CD14-positive monocyte (primary cell): ENCODE data around the gene TMEM212. TPM values are rescaled to one million over a fixed set of nuclear protein-coding genes. Genes with fewer than 3 reads are reported as not detected.

ENCODE experiments used
- DNase-seq, 3 donors: peaks; one replicate each; pipeline ENCODE4 v3.0.0-alpha.2; 2011 to 2022
- H2AFZ ChIP-seq: 2 replicates; pipeline ENCODE4 v1.6.0; 2012; ENCODE audit warnings: mild to moderate bottlenecking, low read depth, low read length, inconsistent platforms; ENCODE audit not compliant: insufficient read depth, poor library complexity, severe bottlenecking
- H3K27ac ChIP-seq, 2 donors: 1 replicate in 1 of 2; 2 replicates in 1 of 2; pipeline ENCODE4 v1.5.1; 2012 to 2013; ENCODE audit warnings: low read length in 2 of 2, control low read depth in 1 of 2, inconsistent platforms in 1 of 2, low read depth in 1 of 2, mild to moderate bottlenecking in 1 of 2
- H3K27me3 ChIP-seq, 2 donors: one replicate each; pipeline versions ENCODE4 v1.6.0 to v1.6.1; 2011 to 2013; ENCODE audit warnings: low read length in 2 of 2; ENCODE audit not compliant: control insufficient read depth in 2 of 2, insufficient read depth in 2 of 2
- H3K36me3 ChIP-seq, 2 donors: replicated peaks in 1 of 2; 1 replicate in 1 of 2; 2 replicates in 1 of 2; pipeline versions ENCODE4 v1.5.1 to v1.6.1; 2012 to 2013; ENCODE audit warnings: low read length in 2 of 2, control low read depth in 1 of 2, inconsistent platforms in 1 of 2, mild to moderate bottlenecking in 1 of 2; ENCODE audit not compliant: insufficient read depth in 2 of 2, control insufficient read depth in 1 of 2
- H3K4me1 ChIP-seq, 2 donors: 1 replicate in 1 of 2; 2 replicates in 1 of 2; pipeline versions ENCODE4 v1.5.1 to v1.6.1; 2012 to 2013; ENCODE audit warnings: low read length in 2 of 2, control low read depth in 1 of 2, inconsistent platforms in 1 of 2, mild to moderate bottlenecking in 1 of 2, moderate library complexity in 1 of 2; ENCODE audit not compliant: insufficient read depth in 2 of 2, control insufficient read depth in 1 of 2
- H3K4me2 ChIP-seq: replicated peaks from 2 replicates; pipeline ENCODE3; 2012; ENCODE audit warnings: low read length, moderate library complexity, mild to moderate bottlenecking; ENCODE audit not compliant: poor library complexity, severe bottlenecking; ENCODE audit errors: extremely low read depth
- H3K4me3 ChIP-seq, 3 experiments: fragments of 200-600 bp in 1 of 3; sonication (generic) in 1 of 3; replicated peaks in 1 of 3; 1 replicate in 2 of 3; 2 replicates in 1 of 3; pipeline ENCODE4 v1.5.1; 2011 to 2013; ENCODE audit warnings: low read length in 3 of 3, mild to moderate bottlenecking in 3 of 3, control low read depth in 2 of 3, low read depth in 2 of 3, inconsistent platforms in 1 of 3, moderate library complexity in 1 of 3
- H3K79me2 ChIP-seq: 2 replicates; pipeline ENCODE4 v1.6.0; 2012; ENCODE audit warnings: mild to moderate bottlenecking, control low read depth, inconsistent platforms, low read length, moderate library complexity; ENCODE audit not compliant: insufficient read depth
- H3K9ac ChIP-seq: 2 replicates; pipeline ENCODE4 v1.6.0; 2017; ENCODE audit warnings: low read length, mild to moderate bottlenecking; ENCODE audit not compliant: insufficient read depth, poor library complexity, severe bottlenecking
- H3K9me3 ChIP-seq, 2 donors: replicated peaks in 1 of 2; 1 replicate in 1 of 2; 2 replicates in 1 of 2; pipeline versions ENCODE4 v1.5.1 to v1.6.1; 2012 to 2013; ENCODE audit warnings: low read length in 2 of 2, control low read depth in 1 of 2; ENCODE audit not compliant: control insufficient read depth in 1 of 2, insufficient read depth in 1 of 2
- H4K20me1 ChIP-seq: 2 replicates; pipeline ENCODE4 v1.6.0; 2012; ENCODE audit warnings: mild to moderate bottlenecking, low read length, control low read depth, moderate library complexity; ENCODE audit not compliant: insufficient read depth
- H3K27ac Mint-ChIP-seq, 7 donors: one replicate each; pipeline ENCODE4 v1.8.0; 2020; ENCODE audit warnings: mild to moderate bottlenecking in 7 of 7, mixed read lengths in 7 of 7, moderate library complexity in 6 of 7, inconsistent platforms in 2 of 7
- H3K27me3 Mint-ChIP-seq, 3 donors: one replicate each; pipeline ENCODE4 v1.8.0; 2021 to 2022; ENCODE audit warnings: low read depth in 3 of 3, mild to moderate bottlenecking in 3 of 3, mixed read lengths in 3 of 3, moderate library complexity in 3 of 3, inconsistent platforms in 1 of 3
- H3K36me3 Mint-ChIP-seq, 2 donors: one replicate each; pipeline ENCODE4 v1.8.0; 2020; ENCODE audit warnings: mixed read lengths in 2 of 2, inconsistent platforms in 1 of 2, mild to moderate bottlenecking in 1 of 2
- H3K4me1 Mint-ChIP-seq: one replicate; pipeline ENCODE4 v1.8.0; 2020; ENCODE audit warnings: mild to moderate bottlenecking, mixed read lengths
- H3K4me3 Mint-ChIP-seq, 2 donors: one replicate each; pipeline ENCODE4 v1.8.0; 2020; ENCODE audit warnings: mild to moderate bottlenecking in 2 of 2, mixed read lengths in 2 of 2, moderate library complexity in 1 of 2
- H3K9me3 Mint-ChIP-seq, 7 donors: one replicate each; pipeline ENCODE4 v1.8.0; 2020 to 2022; ENCODE audit warnings: mixed read lengths in 7 of 7, mild to moderate bottlenecking in 6 of 7, moderate library complexity in 6 of 7, inconsistent platforms in 2 of 7
- CTCF ChIP-seq: fragments of 200-600 bp; IDR thresholded peaks from one replicate; pipeline ENCODE4 v1.8.0; 2022; ENCODE audit warnings: antibody characterized with exemption, mild to moderate bottlenecking
- WGBS: methylation state at CpG from one replicate; pipeline ENCODE4 v1.1.5; 2013; ENCODE audit warnings: missing lambda C conversion rate; ENCODE audit not compliant: insufficient coverage; 5-methylcytosine and 5-hydroxymethylcytosine counted together
- intact Hi-C, 2 donors: fragments of 100-400 bp; cut with micrococcal nuclease; formaldehyde crosslinking; loops; one replicate each; pipeline versions ENCODE4 v1.15.0 to v1.15.1; 2023
- polyA plus RNA-seq, 3 donors: library from polyadenylated mRNA; depleted of rRNA in 1 of 3; unstranded in 2 of 3; stranded (reverse) in 1 of 3; fragments of 300-500 nt in 2 of 3; fragments of >200 nt in 1 of 3; fragmentation: Illumina TruSeq in 2 of 3; gene quantifications; 1 replicate in 2 of 3; 2 replicates in 1 of 3; pipeline ENCODE4 v1.2.3, GENCODE V29; 2012 to 2021

TMEM212 gene
- polyA plus RNA-seq, 3 donors: not detected

GRCh38 chr3:171809861-171810628 lies 33.1 kb upstream of the TMEM212 start, which contains the start of gene PLD1:
Gene PLD1, minus strand, starts transcription at chr3:171810483. Its CDS starts 72,432 bp downstream, at chr3:171738051.
- H3K79me2 ChIP-seq: peaks cover 59% of the 10 kb centered on the region
- Mint-ChIP-seq H3K9me3 (no peaks in the 10 kb centered on the region), H3K27me3 (no peaks in the 10 kb centered on the region), H3K27ac (peak within 1 kb of the TSS; percentile 88 to 97 (median 96)), H3K36me3 (no peaks in the 10 kb centered on the region), H3K4me3 (peak within 1 kb of the TSS; percentile 92 to 94), H3K4me1 (peaks cover 67% of the 10 kb centered on the region)
- H3K27me3 ChIP-seq: no peaks in the 10 kb centered on the region
- H3K9ac ChIP-seq: peak within 1 kb of the TSS; percentile 77
- H3K9me3 ChIP-seq: no peaks in the 10 kb centered on the region
- H3K27ac ChIP-seq: peak within 1 kb of the TSS; percentile 95 to 96
- WGBS: under 1% methylated on average over 78 of the region's 78 CpGs
- H4K20me1 ChIP-seq: no peaks in the 10 kb centered on the region
- peaks cover 66 to 67% of the 10 kb centered on the region in 2 donors for H3K4me1 ChIP-seq
- H2AFZ ChIP-seq: peak within 1 kb of the TSS; percentile 90
- H3K36me3 ChIP-seq: no peaks in the 10 kb centered on the region
- peak; percentile 63 to 82 (median 63) for DNase-seq
- peak within 1 kb of the TSS; percentile 65 to 96 (median 84) for H3K4me3 ChIP-seq
- intact Hi-C loops: loop anchor here (5.0 kb wide), 1 partner anchor 33 kb away; no protein-coding TSS in a partner anchor
- peak within 1 kb of the TSS; percentile 66 for H3K4me2 ChIP-seq
- no peak for TF ChIP-seq CTCF

GRCh38 chr3:171810629-171811294 lies 32.4 kb upstream of the TMEM212 start:
- Mint-ChIP-seq H3K27me3 (no peaks in the 10 kb centered on the region), H3K27ac (peak overlapping the region; percentile 86 to 97 (median 96)), H3K4me3 (peak overlapping the region; percentile 92 to 94), H3K9me3 (no peaks in the 10 kb centered on the region), H3K36me3 (no peaks in the 10 kb centered on the region), H3K4me1 (peaks cover 61% of the 10 kb centered on the region)
- intact Hi-C loops: loop anchor here (5.0 kb wide), 1 partner anchor 33 kb away; no protein-coding TSS in a partner anchor
- WGBS: 6% methylated on average over 12 of the region's 22 CpGs
- Histone ChIP-seq H3K79me2 (peaks cover 52% of the 10 kb centered on the region), H3K4me1 (peaks cover 59 to 60% of the 10 kb centered on the region in 2 donors), H3K4me3 (peak overlapping the region; percentile 65 to 96 (median 84)), H3K9me3 (no peaks in the 10 kb centered on the region), H3K36me3 (no peaks in the 10 kb centered on the region), H4K20me1 (no peaks in the 10 kb centered on the region), H3K4me2 (peak overlapping the region; percentile 66), H3K9ac (peak overlapping the region; percentile 77), H3K27ac (peak overlapping the region; percentile 95 to 96), H2AFZ (peak overlapping the region; percentile 90), H3K27me3 (no peaks in the 10 kb centered on the region)
- no peak for DNase-seq
- TF ChIP-seq CTCF: no peak
